ENCODE measurements around the gene SOHLH1. TPM values are rescaled to one million over a fixed set of nuclear protein-coding genes. Genes with fewer than 3 reads are reported as not detected.

Gene SOHLH1
- total RNA-seq, 1 donor from 2014 or later, result not detected

GRCh38 chr9:135706288-135706687 is 7.0 kb upstream of the SOHLH1 start:
- Mint-ChIP-seq H3K27me3 (ENCODE audit: low read depth) (peaks cover 48% of the 10 kb centered on the region), H3K36me3 (ENCODE audit: low read depth) (no peaks in the 10 kb centered on the region), H3K4me1 (no peaks in the 10 kb centered on the region), H3K4me3 (no peak overlapping the region), H3K9me3 (no peaks in the 10 kb centered on the region), H3K27ac (ENCODE audit: unreplicated experiment) (no peak overlapping the region)
- TF ChIP-seq CTCF (conservative IDR thresholded peaks at IDR 0.05), result no peak
- DNase-seq (ENCODE audit: low read depth, low spot score), result no peak

GRCh38 chr9:135705376-135705775 is 6.1 kb upstream of the SOHLH1 start:
- Mint-ChIP-seq H3K27ac (ENCODE audit: unreplicated experiment) (no peak overlapping the region), H3K9me3 (no peaks in the 10 kb centered on the region), H3K4me3 (no peak overlapping the region), H3K36me3 (ENCODE audit: low read depth) (no peaks in the 10 kb centered on the region), H3K4me1 (no peaks in the 10 kb centered on the region), H3K27me3 (ENCODE audit: low read depth) (peaks cover 40% of the 10 kb centered on the region)
- no peak for TF ChIP-seq CTCF (conservative IDR thresholded peaks at IDR 0.05)
- DNase-seq (ENCODE audit: low read depth, low spot score), result no peak

- H3K4me3 Mint-ChIP-seq, result no peak overlapping the region
- TF ChIP-seq CTCF (conservative IDR thresholded peaks at IDR 0.05), result no peak
- no peaks in the 10 kb centered on the region for H3K9me3 Mint-ChIP-seq
- H3K36me3 Mint-ChIP-seq (ENCODE audit: low read depth), result no peaks in the 10 kb centered on the region
- no peak overlapping the region for H3K27ac Mint-ChIP-seq (ENCODE audit: unreplicated experiment)
- no peak for DNase-seq (ENCODE audit: low read depth, low spot score)
- no peaks in the 10 kb centered on the region for H3K4me1 Mint-ChIP-seq
- H3K27me3 Mint-ChIP-seq (ENCODE audit: low read depth), result peaks cover 31% of the 10 kb centered on the region
Measured at GRCh38 chr9:135704483-135704882, 5.2 kb upstream of the SOHLH1 start.

- no peak overlapping the region for H3K4me3 Mint-ChIP-seq
- no peak for DNase-seq (ENCODE audit: low read depth, low spot score)
- no peak overlapping the region for H3K27ac Mint-ChIP-seq (ENCODE audit: unreplicated experiment)
- no peak for TF ChIP-seq CTCF (conservative IDR thresholded peaks at IDR 0.05)
- H3K27me3 Mint-ChIP-seq (ENCODE audit: low read depth), result peaks cover 24% of the 10 kb centered on the region
- H3K9me3 Mint-ChIP-seq, result no peaks in the 10 kb centered on the region
- H3K4me1 Mint-ChIP-seq, result no peaks in the 10 kb centered on the region
- no peaks in the 10 kb centered on the region for H3K36me3 Mint-ChIP-seq (ENCODE audit: low read depth)
Measured at GRCh38 chr9:135703726-135704125, 4.4 kb upstream of the SOHLH1 start.

- TF ChIP-seq CTCF (conservative IDR thresholded peaks at IDR 0.05), result peak; percentile 97
- no peaks in the 10 kb centered on the region for H3K9me3 Mint-ChIP-seq
- no peak within 1 kb of the TSS for H3K27ac Mint-ChIP-seq (ENCODE audit: unreplicated experiment)
- DNase-seq (ENCODE audit: low read depth, low spot score), result peak; percentile 85
- H3K27me3 Mint-ChIP-seq (ENCODE audit: low read depth), result peaks cover 12% of the 10 kb centered on the region
- no peaks in the 10 kb centered on the region for H3K4me1 Mint-ChIP-seq
- H3K4me3 Mint-ChIP-seq, result no peak within 1 kb of the TSS
- H3K36me3 Mint-ChIP-seq (ENCODE audit: low read depth), result no peaks in the 10 kb centered on the region
Measured at GRCh38 chr9:135701959-135702721, 2.9 kb upstream of the SOHLH1 start, which contains the start of gene KCNT1. KCNT1 (plus strand) TSS chr9:135702185; CDS start chr9:135702259, 74 bp downstream.
